Activated CD4-positive, alpha-beta memory T cell treated with anti-CD3 and anti-CD28 coated beads for 36 hours (primary cell): ENCODE results near the gene PGC. TPM values are rescaled to one million over a fixed set of nuclear protein-coding genes. Genes with fewer than 3 reads are reported as not detected.
A peak's percentile ranks its signal among the peaks of the same experiment; 100 is the strongest.

Experiments used
- CTCF ChIA-PET: fragments of 350-600 bp; sonication (Branson Sonifier 250); formaldehyde crosslinking; loops from one replicate; lab custom pipeline; 2021; ENCODE audit warnings: antibody characterized with exemption, inconsistent platforms; lab: Charles Lee
- POLR2A ChIA-PET: fragments of 350-600 bp; sonication (Branson Sonifier 250); formaldehyde crosslinking; loops from one replicate; lab custom pipeline; 2021; ENCODE audit warnings: antibody characterized with exemption; lab: Charles Lee
- DNase-seq: peaks from one replicate; pipeline ENCODE4 v3.0.0-alpha.2; 2020
- H3K27ac Mint-ChIP-seq: one replicate; pipeline ENCODE4 v1.8.0; 2021; ENCODE audit warnings: mixed read lengths
- H3K27me3 Mint-ChIP-seq: one replicate; pipeline ENCODE4 v1.8.0; 2021; ENCODE audit warnings: mixed read lengths
- H3K36me3 Mint-ChIP-seq: one replicate; pipeline ENCODE4 v1.8.0; 2021; ENCODE audit warnings: mixed read lengths
- H3K4me1 Mint-ChIP-seq: one replicate; pipeline ENCODE4 v1.8.0; 2021; ENCODE audit warnings: low read depth, mixed read lengths
- H3K4me3 Mint-ChIP-seq: one replicate; pipeline ENCODE4 v1.8.0; 2021; ENCODE audit warnings: mild to moderate bottlenecking, mixed read lengths
- H3K9me3 Mint-ChIP-seq: one replicate; pipeline ENCODE4 v1.8.0; 2021; ENCODE audit warnings: mixed read lengths
- intact Hi-C: fragments of 100-400 bp; cut with micrococcal nuclease; formaldehyde crosslinking; loops from one replicate; pipeline ENCODE4 v1.15.1; 2023
- total RNA-seq, 2 experiments: library from RNA; stranded (reverse); gene quantifications; one replicate each; pipeline ENCODE4 v1.2.3, GENCODE V29; 2021

The PGC gene
- total RNA-seq, result not detected

DNA sequence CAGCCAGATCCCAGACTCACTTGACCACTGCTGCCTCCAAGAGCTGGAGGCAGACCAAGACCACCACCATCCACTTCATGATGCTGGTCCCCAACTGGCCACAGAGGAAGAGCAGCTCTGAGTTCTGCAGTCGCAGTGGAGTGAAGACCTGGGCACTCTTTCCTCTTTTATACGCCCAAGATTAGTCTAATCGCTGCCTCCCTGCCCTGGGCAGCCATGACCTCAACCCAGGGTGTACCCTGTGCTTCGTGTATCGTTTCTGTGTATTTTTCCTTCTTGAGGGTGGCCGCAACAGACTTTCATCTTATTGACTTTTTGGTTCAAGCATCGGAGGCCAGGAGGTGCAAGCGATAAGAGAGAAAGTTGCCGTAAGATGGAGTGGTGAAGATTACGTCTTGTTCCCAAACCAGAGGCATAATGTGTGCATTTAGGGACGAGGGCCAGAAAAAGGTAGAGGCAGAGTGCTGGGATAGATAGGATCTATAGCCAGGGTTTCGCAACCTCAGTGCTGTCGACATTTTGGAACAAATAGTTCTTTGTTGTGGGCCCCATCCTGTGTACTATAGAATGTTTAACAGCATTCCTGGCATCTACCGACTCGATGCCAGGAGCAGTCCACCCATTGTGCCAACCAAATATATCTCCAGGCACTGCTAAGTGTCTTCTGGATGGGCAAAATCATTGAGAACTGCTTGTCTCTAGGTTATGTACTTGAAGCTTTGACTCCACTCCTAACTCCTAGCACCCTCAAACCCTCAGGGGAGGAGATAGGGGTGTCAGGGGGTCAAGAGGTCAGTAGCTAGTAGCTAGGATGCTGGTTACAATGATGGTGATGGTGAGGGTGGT lies at the start of gene PGC:
PGC (minus strand) TSS at position 142 of the 846 bp plus-strand sequence; CDS start at position 79, 63 bp downstream.
- H3K27ac Mint-ChIP-seq, result no peak within 1 kb of the TSS
- no peaks in the 10 kb centered on the region for H3K4me1 Mint-ChIP-seq
- POLR2A ChIA-PET, result no interaction called here
- no peak within 1 kb of the TSS for H3K4me3 Mint-ChIP-seq
- H3K27me3 Mint-ChIP-seq, result no peaks in the 10 kb centered on the region
- CTCF ChIA-PET, result interaction anchor here (0.6 kb wide), 1 partner anchor 168 kb away, joined by 3 read pairs; no protein-coding TSS in a partner anchor
- no peaks in the 10 kb centered on the region for H3K9me3 Mint-ChIP-seq
- intact Hi-C loops, result no loop called here
- no peak for DNase-seq
- H3K36me3 Mint-ChIP-seq, result no peaks in the 10 kb centered on the region

DNA sequence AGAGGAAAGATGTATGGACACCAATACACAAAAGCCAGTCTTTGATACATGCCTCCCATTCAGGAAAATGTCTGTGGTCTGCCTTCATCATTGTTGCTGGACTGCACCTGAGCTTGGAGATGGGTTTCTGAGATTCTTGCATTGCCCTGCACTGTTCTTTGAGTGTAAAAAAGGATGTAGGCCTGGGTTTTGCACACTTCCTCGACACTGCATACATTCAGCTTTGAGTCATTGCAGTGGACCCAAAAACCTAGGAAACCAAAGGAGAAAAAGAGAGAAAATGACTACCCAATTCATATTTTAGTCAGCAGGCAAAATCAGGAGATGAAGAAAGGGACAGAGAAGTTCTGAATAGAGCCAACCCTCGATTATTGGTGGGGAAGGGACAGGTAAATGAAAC lies 49.3 kb upstream of the PGC start:
- H3K36me3 Mint-ChIP-seq, result peaks cover 16% of the 10 kb centered on the region
- H3K4me3 Mint-ChIP-seq, result no peak overlapping the region
- intact Hi-C loops, result no loop called here
- no peak overlapping the region for H3K27ac Mint-ChIP-seq
- no peaks in the 10 kb centered on the region for H3K27me3 Mint-ChIP-seq
- H3K9me3 Mint-ChIP-seq, result no peaks in the 10 kb centered on the region
- no peak for DNase-seq
- ChIA-PET POLR2A (no interaction called here), CTCF (interaction anchor here (0.7 kb wide), 1 partner anchor 20 kb away, joined by 3 read pairs; no protein-coding TSS in a partner anchor)
- H3K4me1 Mint-ChIP-seq, result peaks cover 3% of the 10 kb centered on the region

- H3K9me3 Mint-ChIP-seq, result no peaks in the 10 kb centered on the region
- no peaks in the 10 kb centered on the region for H3K27me3 Mint-ChIP-seq
- DNase-seq, result no peak
- ChIA-PET CTCF (interaction anchor here (0.9 kb wide), 1 partner anchor 423 kb away, joined by 3 read pairs; no protein-coding TSS in a partner anchor), POLR2A (interaction anchor here (0.5 to 1.0 kb wide), 2 partner anchors 112 to 259 kb away, joined by 3 to 6 read pairs; no protein-coding TSS in a partner anchor)
- peaks cover 19% of the 10 kb centered on the region for H3K4me1 Mint-ChIP-seq
- peak overlapping the region; percentile 54 for H3K27ac Mint-ChIP-seq
- intact Hi-C loops, result no loop called here
- H3K36me3 Mint-ChIP-seq, result peaks cover 37% of the 10 kb centered on the region
- H3K4me3 Mint-ChIP-seq, result no peak overlapping the region
Measured at GRCh38 chr6:41791984-41792383, 44.8 kb upstream of the PGC start.

DNA sequence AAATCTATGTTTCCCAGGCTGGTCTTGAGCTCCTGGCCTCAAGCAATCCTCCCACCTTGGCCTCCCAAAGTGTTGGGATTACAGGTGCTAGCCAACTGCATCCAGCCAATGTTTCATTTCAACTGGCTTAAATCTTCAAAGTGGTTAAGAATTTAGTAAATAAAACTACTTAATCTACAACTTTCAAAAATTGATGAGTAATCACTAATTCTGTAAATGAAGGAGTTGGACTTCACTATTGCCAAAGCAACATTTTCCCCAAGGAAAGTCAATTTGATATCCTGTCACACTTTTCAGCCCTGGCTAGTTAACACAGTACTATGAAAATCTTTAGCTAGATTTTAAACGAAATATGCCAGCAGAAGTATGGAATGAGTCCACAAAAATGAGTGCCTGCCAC lies 44.1 kb upstream of the PGC start:
- no peak for DNase-seq
- Mint-ChIP-seq H3K27me3 (no peaks in the 10 kb centered on the region), H3K27ac (no peak overlapping the region), H3K9me3 (no peaks in the 10 kb centered on the region), H3K36me3 (peaks cover 37% of the 10 kb centered on the region), H3K4me3 (no peak overlapping the region), H3K4me1 (peaks cover 16% of the 10 kb centered on the region)
- POLR2A ChIA-PET, result no interaction called here
- CTCF ChIA-PET, result interaction anchor here (0.9 to 1.1 kb wide), 2 partner anchors 12 to 424 kb away, joined by 3 read pairs; partner anchors contain the start of gene FRS3
- intact Hi-C loops, result no loop called here

GRCh38 chr6:41790045-41790444 lies 42.8 kb upstream of the PGC start:
- no peak overlapping the region for H3K4me3 Mint-ChIP-seq
- peaks cover 37% of the 10 kb centered on the region for H3K36me3 Mint-ChIP-seq
- H3K27me3 Mint-ChIP-seq, result no peaks in the 10 kb centered on the region
- no peaks in the 10 kb centered on the region for H3K9me3 Mint-ChIP-seq
- intact Hi-C loops, result no loop called here
- H3K27ac Mint-ChIP-seq, result no peak overlapping the region
- CTCF ChIA-PET, result interaction anchor here (0.7 to 1.1 kb wide), 3 partner anchors 10 to 131 kb away, joined by 3 read pairs; partner anchors contain the start of genes BYSL, FRS3 and MED20
- POLR2A ChIA-PET, result no interaction called here
- no peak for DNase-seq
- H3K4me1 Mint-ChIP-seq, result peaks cover 20% of the 10 kb centered on the region

DNA sequence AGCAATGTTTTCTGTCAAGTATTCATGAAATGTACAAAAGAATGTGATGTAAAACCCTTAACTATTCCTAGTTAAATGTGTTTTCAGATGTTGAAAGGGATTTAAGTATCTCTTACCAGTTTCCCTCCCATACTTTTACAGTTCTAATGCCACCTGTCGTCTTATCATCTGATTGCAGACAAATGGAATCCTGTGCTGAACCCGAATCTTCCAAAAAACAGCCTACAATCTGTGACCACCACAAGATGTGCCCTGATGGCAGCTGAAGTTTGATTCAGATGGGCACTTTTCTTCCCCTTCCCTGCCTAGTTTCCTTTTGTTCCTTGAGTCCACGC lies 42.2 kb upstream of the PGC start:
- Mint-ChIP-seq H3K9me3 (no peaks in the 10 kb centered on the region), H3K36me3 (peaks cover 37% of the 10 kb centered on the region), H3K4me1 (peaks cover 20% of the 10 kb centered on the region), H3K27me3 (no peaks in the 10 kb centered on the region), H3K4me3 (peak overlapping the region; percentile 92), H3K27ac (peak overlapping the region; percentile 45)
- DNase-seq, result no peak
- intact Hi-C loops, result loop anchor here (5.0 kb wide), 1 partner anchor 148 kb away; no protein-coding TSS in a partner anchor
- ChIA-PET CTCF (interaction anchor here (1.0 kb wide), 1 partner anchor 132 kb away, joined by 3 read pairs; the partner anchor contains the start of genes BYSL and MED20), POLR2A (no interaction called here)

GRCh38 chr6:41787219-41787917 lies 40.2 kb upstream of the PGC start, which contains the start of gene TOMM6:
Gene TOMM6, plus strand, starts transcription at chr6:41787694. Its CDS starts 4 bp downstream, at chr6:41787698.
- peak; percentile 98 for DNase-seq
- intact Hi-C loops, result loop anchor here (1.0 to 5.0 kb wide), 7 partner anchors 8 to 263 kb away; partner anchors contain the start of genes BYSL, FRS3, MED20 and TAF8
- ChIA-PET POLR2A (interaction anchor here (0.8 to 1.6 kb wide), 8 partner anchors 19 to 263 kb away, joined by 3 to 10 read pairs (median 4); partner anchors contain the start of genes BYSL, CCND3, MED20 and TAF8), CTCF (interaction anchor here (0.6 to 5.5 kb wide), 41 partner anchors 8 to 1026 kb away, joined by 3 to 94 read pairs (median 4); partner anchors contain the start of genes BYSL, CCND3, FRS3 and MED20)
- Mint-ChIP-seq H3K9me3 (no peaks in the 10 kb centered on the region), H3K4me1 (peaks cover 20% of the 10 kb centered on the region), H3K27me3 (no peaks in the 10 kb centered on the region), H3K27ac (peak within 1 kb of the TSS; percentile 90), H3K36me3 (peaks cover 31% of the 10 kb centered on the region), H3K4me3 (peak within 1 kb of the TSS; percentile 92)

- Mint-ChIP-seq H3K4me1 (peaks cover 20% of the 10 kb centered on the region), H3K27ac (peak overlapping the region; percentile 90), H3K4me3 (peak overlapping the region; percentile 92), H3K9me3 (no peaks in the 10 kb centered on the region), H3K36me3 (peaks cover 24% of the 10 kb centered on the region), H3K27me3 (no peaks in the 10 kb centered on the region)
- ChIA-PET CTCF (interaction anchor here (0.5 to 5.5 kb wide), 33 partner anchors 8 to 1536 kb away, joined by 3 to 94 read pairs (median 4); partner anchors contain the start of genes BYSL, MED20, TAF8 and TBCC), POLR2A (interaction anchor here (0.6 to 1.6 kb wide), 8 partner anchors 80 to 264 kb away, joined by 3 to 10 read pairs (median 4); partner anchors contain the start of genes BYSL, CCND3, TAF8 and USP49)
- intact Hi-C loops, result loop anchor here (1.0 to 5.0 kb wide), 7 partner anchors 7 to 264 kb away; partner anchors contain the start of genes BYSL, FRS3, MED20 and TAF8
- DNase-seq, result peak; percentile 91
Measured at GRCh38 chr6:41786451-41787218, 39.4 kb upstream of the PGC start.

DNA sequence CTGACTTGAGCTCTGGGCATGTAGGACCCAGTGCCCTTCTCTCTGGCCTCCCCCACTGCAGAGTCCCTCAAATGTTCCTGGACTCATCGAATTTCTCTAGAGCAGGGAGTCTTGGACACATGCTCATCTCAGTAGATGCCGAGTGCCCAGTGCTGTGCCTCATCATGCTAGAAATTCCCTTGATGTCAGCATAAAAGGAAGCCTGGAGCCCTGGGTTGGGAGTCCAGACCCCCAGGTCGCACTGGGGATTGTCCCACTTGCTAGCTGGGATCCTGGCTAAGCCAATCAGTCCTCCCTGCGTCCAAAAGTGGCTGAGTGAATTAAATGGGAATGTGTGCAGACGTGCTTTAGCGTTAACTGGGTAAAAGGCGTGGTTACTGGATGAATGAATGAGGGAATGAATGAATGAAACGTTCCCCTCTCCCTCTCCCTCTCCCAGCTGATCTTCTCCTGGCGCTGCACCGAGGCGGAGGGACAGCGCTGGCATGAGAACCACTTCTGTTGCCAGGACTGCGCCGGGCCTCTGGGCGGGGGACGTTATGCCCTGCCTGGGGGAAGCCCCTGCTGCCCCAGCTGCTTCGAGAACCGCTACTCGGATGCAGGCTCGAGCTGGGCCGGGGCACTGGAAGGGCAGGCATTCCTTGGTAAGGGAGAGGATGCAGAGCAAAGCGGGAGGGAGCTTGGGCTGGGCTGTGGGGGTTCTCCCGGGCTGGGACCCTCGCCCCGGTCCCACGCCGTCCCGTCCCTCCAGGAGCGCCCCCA lies 38.7 kb upstream of the PGC start:
- Mint-ChIP-seq H3K9me3 (no peaks in the 10 kb centered on the region), H3K36me3 (peaks cover 21% of the 10 kb centered on the region), H3K4me3 (peak overlapping the region; percentile 92), H3K27me3 (peaks cover 5% of the 10 kb centered on the region), H3K27ac (no peak overlapping the region), H3K4me1 (peaks cover 25% of the 10 kb centered on the region)
- CTCF ChIA-PET, result interaction anchor here (0.7 to 5.5 kb wide), 24 partner anchors 8 to 960 kb away, joined by 3 to 94 read pairs (median 5); partner anchors contain the start of genes BYSL, MED20, TAF8 and TBCC
- intact Hi-C loops, result loop anchor here (5.0 kb wide), 1 partner anchor 151 kb away; no protein-coding TSS in a partner anchor
- POLR2A ChIA-PET, result interaction anchor here (0.9 to 1.6 kb wide), 2 partner anchors 135 to 237 kb away, joined by 3 to 4 read pairs; partner anchors contain the start of gene BYSL
- DNase-seq, result no peak

GRCh38 chr6:41785254-41785653 lies 38.1 kb upstream of the PGC start:
- no peak overlapping the region for H3K27ac Mint-ChIP-seq
- POLR2A ChIA-PET, result no interaction called here
- H3K27me3 Mint-ChIP-seq, result peaks cover 6% of the 10 kb centered on the region
- H3K4me1 Mint-ChIP-seq, result peaks cover 24% of the 10 kb centered on the region
- intact Hi-C loops, result loop anchor here (5.0 kb wide), 1 partner anchor 152 kb away; no protein-coding TSS in a partner anchor
- no peak overlapping the region for H3K4me3 Mint-ChIP-seq
- CTCF ChIA-PET, result interaction anchor here (0.7 to 5.5 kb wide), 6 partner anchors 9 to 762 kb away, joined by 4 to 94 read pairs (median 14); partner anchors contain the start of gene TAF8
- no peaks in the 10 kb centered on the region for H3K9me3 Mint-ChIP-seq
- H3K36me3 Mint-ChIP-seq, result peaks cover 19% of the 10 kb centered on the region
- DNase-seq, result no peak
